WTC11 (cell line): ENCODE results near the gene DMXL1.

ENCODE experiments used
- FOXJ3 ChIP-seq: sonication (generic); formaldehyde crosslinking; IDR thresholded peaks from 2 replicates; pipeline ENCODE4 v1.9.0; 2021; ENCODE audit warnings: missing genetic modification reagents, mild to moderate bottlenecking, borderline replicate concordance
- TF ChIP-seq, protein P1 (sequence below): sonication (generic); formaldehyde crosslinking; IDR thresholded peaks from 2 replicates; pipeline ENCODE4 v1.8.1; 2023; ENCODE audit warnings: mild to moderate bottlenecking, missing genetic modification reagents, borderline replicate concordance
- TF ChIP-seq, protein P2 (sequence below): sonication (generic); formaldehyde crosslinking; IDR thresholded peaks from 2 replicates; pipeline ENCODE4 v1.8.1; 2022; ENCODE audit warnings: mild to moderate bottlenecking, moderate library complexity, missing genetic modification reagents
- TF ChIP-seq, protein P3 (sequence below): fragments of 200-600 bp; IDR thresholded peaks from 2 replicates; pipeline ENCODE4 v1.8.0; 2022; ENCODE audit warnings: antibody characterized with exemption

DNA sequence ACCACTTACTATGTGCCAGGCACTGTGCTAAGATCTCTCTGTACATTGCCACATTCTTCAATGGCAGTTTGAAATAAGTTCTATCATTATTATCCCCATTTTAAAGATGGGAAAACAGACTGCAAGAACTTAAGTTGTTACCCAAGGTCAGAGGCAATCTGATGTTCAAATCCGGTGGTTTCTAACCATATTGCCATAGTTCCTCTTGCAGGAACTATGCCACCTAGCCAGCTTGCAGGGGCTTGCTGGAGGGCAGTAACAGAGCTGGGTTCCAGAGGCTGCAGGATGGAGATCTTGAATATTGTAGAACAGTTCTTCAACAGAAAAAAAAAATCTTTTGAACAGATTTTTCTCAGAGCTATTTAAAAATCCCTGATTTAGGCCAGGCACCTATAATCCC, 213.1 kb downstream of the DMXL1 start:
- TF ChIP-seq, protein P1, sequence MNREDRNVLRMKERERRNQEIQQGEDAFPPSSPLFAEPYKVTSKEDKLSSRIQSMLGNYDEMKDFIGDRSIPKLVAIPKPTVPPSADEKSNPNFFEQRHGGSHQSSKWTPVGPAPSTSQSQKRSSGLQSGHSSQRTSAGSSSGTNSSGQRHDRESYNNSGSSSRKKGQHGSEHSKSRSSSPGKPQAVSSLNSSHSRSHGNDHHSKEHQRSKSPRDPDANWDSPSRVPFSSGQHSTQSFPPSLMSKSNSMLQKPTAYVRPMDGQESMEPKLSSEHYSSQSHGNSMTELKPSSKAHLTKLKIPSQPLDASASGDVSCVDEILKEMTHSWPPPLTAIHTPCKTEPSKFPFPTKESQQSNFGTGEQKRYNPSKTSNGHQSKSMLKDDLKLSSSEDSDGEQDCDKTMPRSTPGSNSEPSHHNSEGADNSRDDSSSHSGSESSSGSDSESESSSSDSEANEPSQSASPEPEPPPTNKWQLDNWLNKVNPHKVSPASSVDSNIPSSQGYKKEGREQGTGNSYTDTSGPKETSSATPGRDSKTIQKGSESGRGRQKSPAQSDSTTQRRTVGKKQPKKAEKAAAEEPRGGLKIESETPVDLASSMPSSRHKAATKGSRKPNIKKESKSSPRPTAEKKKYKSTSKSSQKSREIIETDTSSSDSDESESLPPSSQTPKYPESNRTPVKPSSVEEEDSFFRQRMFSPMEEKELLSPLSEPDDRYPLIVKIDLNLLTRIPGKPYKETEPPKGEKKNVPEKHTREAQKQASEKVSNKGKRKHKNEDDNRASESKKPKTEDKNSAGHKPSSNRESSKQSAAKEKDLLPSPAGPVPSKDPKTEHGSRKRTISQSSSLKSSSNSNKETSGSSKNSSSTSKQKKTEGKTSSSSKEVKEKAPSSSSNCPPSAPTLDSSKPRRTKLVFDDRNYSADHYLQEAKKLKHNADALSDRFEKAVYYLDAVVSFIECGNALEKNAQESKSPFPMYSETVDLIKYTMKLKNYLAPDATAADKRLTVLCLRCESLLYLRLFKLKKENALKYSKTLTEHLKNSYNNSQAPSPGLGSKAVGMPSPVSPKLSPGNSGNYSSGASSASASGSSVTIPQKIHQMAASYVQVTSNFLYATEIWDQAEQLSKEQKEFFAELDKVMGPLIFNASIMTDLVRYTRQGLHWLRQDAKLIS (CRISPR knock-in tag), result no peak
- TF ChIP-seq, protein P2, sequence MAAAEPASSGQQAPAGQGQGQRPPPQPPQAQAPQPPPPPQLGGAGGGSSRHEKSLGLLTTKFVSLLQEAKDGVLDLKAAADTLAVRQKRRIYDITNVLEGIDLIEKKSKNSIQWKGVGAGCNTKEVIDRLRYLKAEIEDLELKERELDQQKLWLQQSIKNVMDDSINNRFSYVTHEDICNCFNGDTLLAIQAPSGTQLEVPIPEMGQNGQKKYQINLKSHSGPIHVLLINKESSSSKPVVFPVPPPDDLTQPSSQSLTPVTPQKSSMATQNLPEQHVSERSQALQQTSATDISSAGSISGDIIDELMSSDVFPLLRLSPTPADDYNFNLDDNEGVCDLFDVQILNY (CRISPR knock-in tag), result no peak
- no peak for TF ChIP-seq FOXJ3 (CRISPR knock-in tag)
- TF ChIP-seq, protein P3, sequence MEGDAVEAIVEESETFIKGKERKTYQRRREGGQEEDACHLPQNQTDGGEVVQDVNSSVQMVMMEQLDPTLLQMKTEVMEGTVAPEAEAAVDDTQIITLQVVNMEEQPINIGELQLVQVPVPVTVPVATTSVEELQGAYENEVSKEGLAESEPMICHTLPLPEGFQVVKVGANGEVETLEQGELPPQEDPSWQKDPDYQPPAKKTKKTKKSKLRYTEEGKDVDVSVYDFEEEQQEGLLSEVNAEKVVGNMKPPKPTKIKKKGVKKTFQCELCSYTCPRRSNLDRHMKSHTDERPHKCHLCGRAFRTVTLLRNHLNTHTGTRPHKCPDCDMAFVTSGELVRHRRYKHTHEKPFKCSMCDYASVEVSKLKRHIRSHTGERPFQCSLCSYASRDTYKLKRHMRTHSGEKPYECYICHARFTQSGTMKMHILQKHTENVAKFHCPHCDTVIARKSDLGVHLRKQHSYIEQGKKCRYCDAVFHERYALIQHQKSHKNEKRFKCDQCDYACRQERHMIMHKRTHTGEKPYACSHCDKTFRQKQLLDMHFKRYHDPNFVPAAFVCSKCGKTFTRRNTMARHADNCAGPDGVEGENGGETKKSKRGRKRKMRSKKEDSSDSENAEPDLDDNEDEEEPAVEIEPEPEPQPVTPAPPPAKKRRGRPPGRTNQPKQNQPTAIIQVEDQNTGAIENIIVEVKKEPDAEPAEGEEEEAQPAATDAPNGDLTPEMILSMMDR, result no peak
